Muscle layer of colon (tissue), 2 donors: ENCODE results near the gene ADK.

Source experiments
- H3K27ac ChIP-seq: one replicate; pipeline ENCODE4 v1.7.0; 2013; ENCODE audit warnings: low read depth, mild to moderate bottlenecking, low read length, moderate library complexity
- H3K27me3 ChIP-seq, 2 donors: one replicate each; pipeline ENCODE4 v1.7.0; 2013; ENCODE audit warnings: low read length in 2 of 2, mild to moderate bottlenecking in 2 of 2; ENCODE audit not compliant: insufficient read depth in 2 of 2, control insufficient read depth in 1 of 2
- H3K36me3 ChIP-seq: one replicate; pipeline ENCODE4 v1.7.0; 2013; ENCODE audit warnings: mild to moderate bottlenecking, low read length; ENCODE audit not compliant: insufficient read depth
- H3K4me1 ChIP-seq: one replicate; pipeline ENCODE4 v1.7.0; 2013; ENCODE audit warnings: mild to moderate bottlenecking, low read length; ENCODE audit not compliant: insufficient read depth
- H3K4me3 ChIP-seq, 2 donors: one replicate each; pipeline ENCODE4 v1.7.0; 2013; ENCODE audit warnings: low read length in 2 of 2, low read depth in 1 of 2, mild to moderate bottlenecking in 1 of 2, moderate library complexity in 1 of 2
- H3K9ac ChIP-seq: one replicate; pipeline ENCODE4 v1.7.0; 2013; ENCODE audit warnings: low read length
- H3K9me3 ChIP-seq: one replicate; pipeline ENCODE4 v1.7.0; 2013; ENCODE audit warnings: mild to moderate bottlenecking, low read length
- donor health status: abdominal sarcoma.
- donor health status: Adenocarcinoma of cecum.

The ADK gene

DNA sequence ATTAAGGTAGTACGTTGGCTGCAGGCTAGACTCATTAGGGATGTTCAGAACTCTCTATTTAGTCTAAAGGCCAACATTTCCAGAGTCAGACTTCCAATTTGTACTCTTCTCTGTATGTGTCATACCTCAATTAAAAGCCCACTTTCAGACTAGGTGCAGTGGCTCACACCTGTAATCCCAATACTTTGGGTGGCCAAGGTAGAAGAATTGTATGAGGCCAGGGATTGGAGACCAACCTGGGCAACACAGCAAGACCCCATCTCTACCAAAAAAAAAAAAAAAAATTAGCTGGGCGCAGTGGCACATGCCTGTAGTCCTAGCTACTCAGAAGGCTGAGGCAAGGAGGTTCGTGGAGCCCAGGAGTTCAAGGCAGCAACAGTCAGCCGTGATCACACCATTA, 484.6 kb downstream of the ADK start:
- Histone ChIP-seq H3K9ac (no peak overlapping the region), H3K27ac (no peak overlapping the region), H3K4me3 (no peak overlapping the region), H3K4me1 (peaks cover 7% of the 10 kb centered on the region), H3K36me3 (no peaks in the 10 kb centered on the region), H3K9me3 (no peaks in the 10 kb centered on the region), H3K27me3 (no peaks in the 10 kb centered on the region)

DNA sequence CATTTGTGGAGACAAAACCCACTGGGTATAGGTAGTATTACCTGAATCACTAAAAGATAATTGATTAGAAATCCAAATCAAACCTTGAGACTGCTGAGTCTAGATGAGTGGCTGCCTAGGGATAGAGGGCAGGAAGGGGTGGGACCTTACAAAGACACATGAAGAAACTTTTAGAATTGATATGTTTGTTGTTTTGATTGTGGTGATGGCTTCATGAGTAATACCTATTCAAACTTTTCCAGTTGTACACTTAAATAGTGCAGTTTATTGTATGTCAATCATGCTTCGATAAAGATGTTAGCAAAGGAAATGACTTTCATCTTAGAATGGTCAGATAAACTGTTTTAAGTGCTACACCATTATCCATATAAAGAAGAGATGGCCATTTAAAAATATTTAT, 486.7 kb downstream of the ADK start:
- H3K4me1 ChIP-seq = peaks cover 11% of the 10 kb centered on the region
- H3K4me3 ChIP-seq = no peak overlapping the region
- no peak overlapping the region for H3K27ac ChIP-seq
- H3K36me3 ChIP-seq = no peaks in the 10 kb centered on the region
- no peaks in the 10 kb centered on the region for H3K27me3 ChIP-seq
- no peaks in the 10 kb centered on the region for H3K9me3 ChIP-seq
- H3K9ac ChIP-seq = no peak overlapping the region

GRCh38 chr10:74640134-74640921, 489.3 kb downstream of the ADK start:
- Histone ChIP-seq H3K9me3 (no peaks in the 10 kb centered on the region), H3K27ac (peak overlapping the region; percentile 16), H3K36me3 (no peaks in the 10 kb centered on the region), H3K9ac (no peak overlapping the region), H3K27me3 (no peaks in the 10 kb centered on the region), H3K4me1 (peaks cover 11% of the 10 kb centered on the region), H3K4me3 (no peak overlapping the region)

- Histone ChIP-seq H3K27me3 (no peaks in the 10 kb centered on the region), H3K9me3 (no peaks in the 10 kb centered on the region), H3K4me3 (no peak overlapping the region), H3K36me3 (no peaks in the 10 kb centered on the region), H3K4me1 (peaks cover 11% of the 10 kb centered on the region), H3K27ac (no peak overlapping the region), H3K9ac (no peak overlapping the region)
These were observed 490.6 kb downstream of the ADK start for GRCh38 chr10:74641659-74642058.

- Histone ChIP-seq H3K27me3 (no peaks in the 10 kb centered on the region), H3K4me3 (no peak overlapping the region), H3K9me3 (no peaks in the 10 kb centered on the region), H3K36me3 (no peaks in the 10 kb centered on the region), H3K9ac (no peak overlapping the region), H3K4me1 (peaks cover 11% of the 10 kb centered on the region), H3K27ac (no peak overlapping the region)
These were observed 492.0 kb downstream of the ADK start for GRCh38 chr10:74642901-74643595.

- Histone ChIP-seq H3K4me1 (peaks cover 11% of the 10 kb centered on the region), H3K4me3 (no peak overlapping the region), H3K27me3 (no peaks in the 10 kb centered on the region), H3K9ac (no peak overlapping the region), H3K36me3 (no peaks in the 10 kb centered on the region), H3K9me3 (no peaks in the 10 kb centered on the region), H3K27ac (no peak overlapping the region)
These were observed 492.6 kb downstream of the ADK start for GRCh38 chr10:74643596-74643975.

GRCh38 chr10:74644738-74645137, 493.7 kb downstream of the ADK start:
- H3K27me3 ChIP-seq = no peaks in the 10 kb centered on the region
- H3K27ac ChIP-seq = no peak overlapping the region
- no peak overlapping the region for H3K4me3 ChIP-seq
- no peaks in the 10 kb centered on the region for H3K9me3 ChIP-seq
- H3K9ac ChIP-seq = no peak overlapping the region
- peaks cover 11% of the 10 kb centered on the region for H3K4me1 ChIP-seq
- H3K36me3 ChIP-seq = no peaks in the 10 kb centered on the region

DNA sequence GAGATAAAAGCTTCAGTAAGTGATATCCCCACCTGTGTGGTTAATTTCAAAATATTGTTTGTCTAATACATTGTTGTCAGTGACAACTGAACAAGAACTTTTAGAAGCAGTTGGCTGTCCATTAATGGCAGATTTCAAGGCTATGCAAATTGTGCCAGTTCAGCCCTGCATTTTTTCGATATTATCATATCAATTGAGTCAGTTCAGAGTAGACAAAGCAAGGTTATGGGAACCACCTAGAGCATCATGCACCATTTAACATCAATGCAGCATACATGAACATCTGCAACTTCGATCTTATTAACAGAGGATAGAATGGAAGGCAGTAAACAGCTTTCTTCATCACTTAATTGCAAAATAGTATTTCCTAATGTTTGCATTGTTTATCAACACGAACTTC, 494.7 kb downstream of the ADK start:
- Histone ChIP-seq H3K9ac (no peak overlapping the region), H3K36me3 (no peaks in the 10 kb centered on the region), H3K9me3 (no peaks in the 10 kb centered on the region), H3K4me3 (no peak overlapping the region), H3K27me3 (no peaks in the 10 kb centered on the region), H3K4me1 (peaks cover 3% of the 10 kb centered on the region), H3K27ac (no peak overlapping the region)

DNA sequence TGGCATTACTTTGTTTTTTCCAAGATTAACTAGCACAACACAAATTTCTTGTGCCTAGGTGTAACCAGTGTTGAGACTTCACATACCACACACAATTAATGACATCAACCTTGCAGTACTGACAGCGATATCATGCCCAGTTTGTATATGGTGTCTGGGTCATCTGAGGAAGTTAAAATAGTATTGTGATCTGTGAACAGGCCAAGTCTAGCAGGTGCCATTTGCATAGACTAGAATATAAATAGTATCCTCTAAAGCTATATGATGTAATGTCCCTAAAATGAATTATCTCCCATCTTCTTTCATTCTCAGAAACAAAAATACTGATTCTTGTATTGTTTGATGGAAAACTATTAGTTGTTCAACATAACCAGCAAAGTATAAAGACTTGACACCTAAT, 499.6 kb downstream of the ADK start:
- Histone ChIP-seq H3K9ac (no peak overlapping the region), H3K27me3 (no peaks in the 10 kb centered on the region), H3K4me3 (no peak overlapping the region), H3K27ac (no peak overlapping the region), H3K36me3 (no peaks in the 10 kb centered on the region), H3K4me1 (no peaks in the 10 kb centered on the region), H3K9me3 (no peaks in the 10 kb centered on the region)

DNA sequence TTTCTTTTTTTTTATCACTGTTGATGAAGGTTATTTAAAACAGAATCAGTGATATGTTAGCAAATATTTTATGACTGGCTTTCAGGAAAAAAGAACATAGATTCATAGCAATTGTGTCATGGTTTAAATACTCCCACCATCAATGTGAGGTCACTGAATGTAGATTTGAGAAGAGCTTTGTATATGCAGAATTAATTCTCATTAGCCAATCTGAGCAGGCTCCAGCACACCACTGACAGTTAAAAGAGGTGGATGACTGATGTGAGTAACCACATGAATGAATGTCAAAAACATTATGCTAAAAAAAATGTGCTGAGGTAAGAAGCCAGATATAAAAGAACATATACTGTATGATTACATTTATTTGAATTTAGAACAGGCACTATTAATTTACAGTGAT, 500.5 kb downstream of the ADK start:
- no peaks in the 10 kb centered on the region for H3K9me3 ChIP-seq

DNA sequence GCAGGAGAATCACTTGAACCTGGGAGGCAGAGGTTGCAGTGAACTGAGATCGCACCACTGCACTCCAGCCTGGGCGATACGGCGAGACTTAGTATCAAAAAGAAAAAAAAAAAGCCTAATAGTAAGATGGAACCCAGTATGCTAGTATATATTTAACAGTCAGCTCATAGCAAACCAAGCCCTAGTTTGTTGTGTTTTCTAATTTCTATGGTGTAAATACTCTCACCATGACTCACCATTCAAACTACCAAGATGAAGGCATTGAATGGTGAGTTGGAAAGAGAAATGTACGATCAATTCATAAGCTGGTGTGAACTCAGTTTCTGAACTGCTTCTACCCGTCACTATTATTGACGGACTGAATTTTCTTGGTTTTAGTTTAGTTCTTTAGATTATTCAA, 501.6 kb downstream of the ADK start:
- Histone ChIP-seq H3K4me3 (no peak overlapping the region), H3K27ac (no peak overlapping the region), H3K36me3 (no peaks in the 10 kb centered on the region), H3K9ac (no peak overlapping the region), H3K4me1 (no peaks in the 10 kb centered on the region), H3K27me3 (no peaks in the 10 kb centered on the region), H3K9me3 (no peaks in the 10 kb centered on the region)

More for the DNA sequence above, 500.5 kb downstream of the ADK start:
- Histone ChIP-seq H3K4me3 (no peak overlapping the region), H3K36me3 (no peaks in the 10 kb centered on the region), H3K4me1 (no peaks in the 10 kb centered on the region), H3K9ac (no peak overlapping the region), H3K27me3 (no peaks in the 10 kb centered on the region), H3K27ac (no peak overlapping the region)

DNA sequence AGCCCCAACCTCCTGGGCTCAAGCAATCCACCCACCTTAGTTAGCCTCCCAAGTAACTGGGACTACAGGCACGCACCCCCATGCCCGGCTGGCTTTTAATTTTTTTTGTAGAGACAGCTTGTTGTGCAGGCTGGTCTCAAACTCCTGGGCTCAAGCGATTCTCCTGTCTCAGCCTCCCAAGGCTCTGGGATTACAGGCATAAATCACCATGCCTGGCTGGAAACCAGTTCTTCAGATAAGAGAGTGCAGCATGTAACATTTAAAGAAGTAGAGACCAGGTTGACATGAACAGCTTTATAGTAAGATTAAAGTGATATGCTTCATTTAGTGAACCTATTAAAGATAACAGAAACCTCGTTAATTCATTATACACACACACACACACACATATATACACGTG, 507.5 kb downstream of the ADK start:
- no peak overlapping the region for H3K9ac ChIP-seq
- no peaks in the 10 kb centered on the region for H3K9me3 ChIP-seq
- H3K4me1 ChIP-seq = no peaks in the 10 kb centered on the region
- no peak overlapping the region for H3K27ac ChIP-seq
- no peak overlapping the region for H3K4me3 ChIP-seq
- no peaks in the 10 kb centered on the region for H3K36me3 ChIP-seq
- no peaks in the 10 kb centered on the region for H3K27me3 ChIP-seq
